Astrocyte of the spinal cord (primary cell): ENCODE measurements around the gene SRMS.
"Not testable (repeated sequence)": the region's sequence is repeated elsewhere in the genome, so short reads cannot be mapped to it uniquely, and the experiment has no call there.

Experiments used
- DNase-seq: peaks from one replicate; pipeline ENCODE4 v3.0.0; 2011; ENCODE audit warnings: low read depth, low spot score
- H3K4me3 ChIP-seq: 2 replicates; pipeline ENCODE4 v1.5.1; 2011; ENCODE audit warnings: low read depth, mild to moderate bottlenecking, low read length, moderate library complexity
- CTCF ChIP-seq: IDR thresholded peaks from 2 replicates; pipeline ENCODE4 v1.5.1; 2012; ENCODE audit warnings: low read depth, mild to moderate bottlenecking, low read length, inconsistent platforms
- in situ Hi-C: cut with HindIII; loops from 2 replicates; pipeline ENCODE4 v1.10.0; 2017; ENCODE audit warnings: low sequenced_read_pairs

SRMS gene

GRCh38 chr20:63572788-63573646, 25.5 kb upstream of the SRMS start:
- no peak for DNase-seq

GRCh38 chr20:63572071-63572787, 24.7 kb upstream of the SRMS start:
- H3K4me3 ChIP-seq: no peak overlapping the region
- no peak for TF ChIP-seq CTCF
- in situ Hi-C loops: no loop called here
- DNase-seq: no peak

More at GRCh38 chr20:63572788-63573646, 25.5 kb upstream of the SRMS start:
- peak overlapping the region; percentile 81 for H3K4me3 ChIP-seq
- peak; percentile 21 for TF ChIP-seq CTCF
- in situ Hi-C loops: no loop called here

GRCh38 chr20:63571087-63571478, 23.5 kb upstream of the SRMS start:
- in situ Hi-C loops, H3K4me3 ChIP-seq, DNase-seq: not testable (repeated sequence)

GRCh38 chr20:63570281-63571086, 22.9 kb upstream of the SRMS start:
- no peak for DNase-seq
- in situ Hi-C loops: no loop called here
- no peak overlapping the region for H3K4me3 ChIP-seq
- TF ChIP-seq CTCF: no peak

- H3K4me3 ChIP-seq: no peak overlapping the region
- DNase-seq: no peak
- in situ Hi-C loops: no loop called here
- TF ChIP-seq CTCF: no peak
Measured at GRCh38 chr20:63568986-63569949, 21.7 kb upstream of the SRMS start.

GRCh38 chr20:63568170-63568981, 20.8 kb upstream of the SRMS start:
- no peak for TF ChIP-seq CTCF
- in situ Hi-C loops: no loop called here
- H3K4me3 ChIP-seq: no peak overlapping the region
- no peak for DNase-seq
